PC-9 (cell line): ENCODE data around the gene SNX25.

Source experiments
- EZH2 ChIP-seq: fragments of 200-600 bp; sonication (generic); IDR thresholded peaks from 2 replicates; pipeline ENCODE4 v1.8.0; 2017; ENCODE audit warnings: antibody characterized with exemption, low read depth
- TF ChIP-seq, protein P1 (sequence below): fragments of 200-600 bp; sonication (generic); conservative IDR thresholded peaks from 2 replicates; pipeline ENCODE4 v1.6.1; 2017; ENCODE audit warnings: mixed run types, antibody characterized with exemption, mild to moderate bottlenecking, moderate library complexity

DNA sequence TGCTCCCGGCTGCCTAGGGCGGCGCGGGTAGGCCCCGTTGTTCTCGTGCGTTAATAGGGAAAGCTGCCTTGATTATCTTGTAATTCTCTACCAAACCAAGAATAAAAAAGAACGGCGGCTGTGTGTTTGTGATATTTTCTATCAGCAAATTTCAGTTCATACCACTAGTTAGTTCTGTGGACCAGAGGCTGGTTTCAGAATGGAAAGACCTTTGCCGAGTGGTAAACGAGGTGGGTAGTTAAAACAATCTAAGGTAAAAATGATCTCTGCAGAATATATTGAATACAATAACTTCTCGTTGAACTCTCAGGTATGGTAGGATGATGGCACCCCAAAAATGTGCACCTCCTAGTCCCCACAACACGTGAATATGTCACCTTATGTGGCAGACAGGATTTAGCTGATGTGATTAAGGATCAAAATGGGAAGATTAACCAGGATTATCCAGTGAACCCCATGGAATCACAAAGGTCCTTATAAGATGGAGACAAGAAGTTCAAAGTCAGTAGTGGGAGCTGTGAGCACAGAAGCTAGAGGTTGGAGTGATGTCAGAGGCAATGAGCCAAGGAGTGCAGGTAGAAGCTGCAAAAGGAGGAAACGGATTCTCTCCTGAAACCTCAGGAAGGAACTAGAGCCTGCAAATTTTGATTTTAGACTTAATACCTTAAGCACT lies 5.0 kb upstream of the SNX25 start:
- TF ChIP-seq, protein P1, sequence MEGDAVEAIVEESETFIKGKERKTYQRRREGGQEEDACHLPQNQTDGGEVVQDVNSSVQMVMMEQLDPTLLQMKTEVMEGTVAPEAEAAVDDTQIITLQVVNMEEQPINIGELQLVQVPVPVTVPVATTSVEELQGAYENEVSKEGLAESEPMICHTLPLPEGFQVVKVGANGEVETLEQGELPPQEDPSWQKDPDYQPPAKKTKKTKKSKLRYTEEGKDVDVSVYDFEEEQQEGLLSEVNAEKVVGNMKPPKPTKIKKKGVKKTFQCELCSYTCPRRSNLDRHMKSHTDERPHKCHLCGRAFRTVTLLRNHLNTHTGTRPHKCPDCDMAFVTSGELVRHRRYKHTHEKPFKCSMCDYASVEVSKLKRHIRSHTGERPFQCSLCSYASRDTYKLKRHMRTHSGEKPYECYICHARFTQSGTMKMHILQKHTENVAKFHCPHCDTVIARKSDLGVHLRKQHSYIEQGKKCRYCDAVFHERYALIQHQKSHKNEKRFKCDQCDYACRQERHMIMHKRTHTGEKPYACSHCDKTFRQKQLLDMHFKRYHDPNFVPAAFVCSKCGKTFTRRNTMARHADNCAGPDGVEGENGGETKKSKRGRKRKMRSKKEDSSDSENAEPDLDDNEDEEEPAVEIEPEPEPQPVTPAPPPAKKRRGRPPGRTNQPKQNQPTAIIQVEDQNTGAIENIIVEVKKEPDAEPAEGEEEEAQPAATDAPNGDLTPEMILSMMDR = no peak
- TF ChIP-seq EZH2 = no peak
